ENCODE data around the gene CDON. TPM values are rescaled to one million over a fixed set of nuclear protein-coding genes. Genes with fewer than 3 reads are reported as not detected.

The CDON gene
- polyA plus RNA-seq, 1 of the 3 experiments (the other 2 are of a cell fraction): 3.7 TPM

DNA sequence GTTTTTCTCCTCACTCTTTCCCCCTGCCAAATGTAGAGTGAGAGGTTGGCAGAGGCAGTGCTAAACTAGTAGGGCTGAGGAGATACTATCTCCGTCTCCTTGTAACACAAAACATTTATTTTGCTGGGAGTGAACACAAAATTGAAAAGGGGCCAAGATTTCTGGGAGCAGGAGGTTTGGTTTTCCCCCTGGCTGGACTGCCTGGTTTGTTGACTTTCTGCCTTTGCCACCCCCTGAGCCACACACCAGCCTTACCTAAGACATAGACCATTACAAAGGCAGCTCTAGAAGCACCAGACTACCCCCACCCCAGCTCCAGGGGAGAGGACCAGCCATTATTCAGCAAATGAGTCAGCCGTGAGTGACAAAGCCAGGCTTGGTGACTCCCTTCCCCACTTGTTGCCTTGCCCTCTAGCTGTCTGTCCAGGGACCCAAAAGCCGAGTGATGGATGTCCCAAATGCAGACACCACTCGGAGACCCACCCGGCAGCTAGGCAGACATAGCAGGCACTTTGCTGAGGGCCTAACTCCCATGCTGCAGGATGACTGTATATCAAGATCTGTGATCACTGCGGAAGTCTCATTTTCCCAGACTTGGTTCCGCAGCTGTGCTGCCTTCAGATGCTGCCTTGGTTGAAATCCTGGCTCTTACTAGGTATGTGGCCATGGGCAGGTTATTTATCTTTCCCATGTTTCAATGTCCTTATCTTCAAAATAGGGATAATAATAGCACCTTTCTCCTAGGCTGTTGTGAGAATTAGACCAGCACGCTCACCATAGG lies 17.7 kb upstream of the CDON start:
- WGBS (ENCODE audit: low lambda C conversion rate): 27% methylated on average over 8 of the region's 8 CpGs

DNA sequence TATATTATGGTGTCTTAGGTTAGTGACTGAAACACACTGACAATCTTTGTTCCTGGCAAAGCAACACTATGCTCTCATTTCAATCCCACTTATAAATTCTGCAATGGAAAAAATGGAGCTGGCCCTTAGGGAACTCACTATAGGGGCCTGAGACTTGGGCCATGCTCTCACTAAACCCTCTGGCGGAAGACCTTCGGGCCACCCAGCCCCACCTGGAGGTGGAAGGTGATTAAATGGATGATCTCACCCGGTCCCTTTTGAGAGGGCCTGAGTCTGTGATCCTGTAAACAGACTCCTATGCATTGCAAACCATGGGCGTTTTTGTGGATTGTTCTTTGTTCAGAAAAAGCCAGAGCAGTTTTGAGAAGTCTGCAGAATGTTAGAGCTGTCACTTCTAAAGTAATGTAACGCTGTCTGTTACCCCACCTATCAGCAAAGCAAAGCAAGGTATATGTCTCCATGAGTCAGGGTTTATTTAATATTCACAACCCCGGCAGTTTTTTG lies 17.0 kb upstream of the CDON start:
- POLR2A ChIA-PET: interaction anchor here (1.0 to 3.1 kb wide), 5 partner anchors 17 to 36 kb away, joined by 3 to 27 read pairs (median 7); partner anchors contain the start of gene CDON
- peak; percentile 62 for DNase-seq
- peak overlapping the region; percentile 82; the same call in 1 of the 2 replicates for H2AFZ ChIP-seq (ENCODE audit: low read depth)

More for the DNA sequence above, 17.7 kb upstream of the CDON start:
- peaks cover 7% of the 10 kb centered on the region for H3F3A ChIP-seq (replicated peaks; ENCODE audit: insufficient read depth)
- H3K27me3 ChIP-seq (ENCODE audit: insufficient read depth): no peaks in the 10 kb centered on the region
- H3K4me1 ChIP-seq (ENCODE audit: control insufficient read depth in 1 of 2, insufficient read depth in 2 of 2, low read depth in 1 of 2, low read length in 1 of 2): peaks cover 10 to 53% of the 10 kb centered on the region in 2 experiments; a peak in 3 of 4 replicates
- peak overlapping the region; percentile 20; the same call in 1 of the 2 replicates for H3K4me2 ChIP-seq
- CTCF ChIA-PET: interaction anchor here (1.0 to 3.3 kb wide), 7 partner anchors 17 to 113 kb away, joined by 3 to 16 read pairs (median 4); no protein-coding TSS in a partner anchor
- POLR2A ChIA-PET: interaction anchor here (0.9 to 3.1 kb wide), 6 partner anchors 18 to 35 kb away, joined by 3 to 27 read pairs (median 6); partner anchors contain the start of gene CDON
- no peak overlapping the region for H3K9ac ChIP-seq
- H3K9me2 ChIP-seq: no peaks in the 10 kb centered on the region
- peak overlapping the region; percentile 82; the same call in 1 of the 2 replicates for H2AFZ ChIP-seq (ENCODE audit: low read depth)
- no peaks in the 10 kb centered on the region for H3K36me3 ChIP-seq (replicated peaks in 1 of 2; ENCODE audit: control insufficient read depth in 1 of 2, insufficient read depth in 2 of 2, low read length in 1 of 2)
- DNase-seq: peak; percentile 72
- H3K79me2 ChIP-seq (ENCODE audit: insufficient read depth): no peaks in the 10 kb centered on the region
- H4K20me1 ChIP-seq (ENCODE audit: insufficient read depth): no peaks in the 10 kb centered on the region
- H3K4me3 ChIP-seq (ENCODE audit: low read depth in 2 of 2, low read length in 1 of 2): no peak overlapping the region
- TF ChIP-seq NFIC (IDR thresholded peaks at IDR 0.05; ENCODE audit: borderline replicate concordance) (0 out of 2 replicates have a peak, but pooled peaks have one; percentile 68), EZH2phosphoT487 (IDR thresholded peaks at IDR 0.05; ENCODE audit: borderline replicate concordance, low read depth) (no peak), GATA2 (CRISPR knock-in tag; IDR thresholded peaks at IDR 0.05) (peak; percentile 80), SMC3 (IDR thresholded peaks at IDR 0.05; ENCODE audit: low read depth, low read length) (no peak), EP300 (IDR thresholded peaks at IDR 0.05; ENCODE audit: borderline replicate concordance in 1 of 2, low read depth in 1 of 2, low read length in 1 of 2) (peak in 1 of 2 experiments; percentile 33; a peak in 2 of 4 replicates), FOSL2 (IDR thresholded peaks at IDR 0.05; ENCODE audit: borderline replicate concordance, low read depth) (peak; percentile 38; the same call in 1 of the 2 replicates), CHD2 (IDR thresholded peaks at IDR 0.05; ENCODE audit: low read length, partially characterized antibody) (no peak), TCF12 (IDR thresholded peaks at IDR 0.05) (0 out of 2 replicates have a peak, but pooled peaks have one; percentile 27), RFX5 (IDR thresholded peaks at IDR 0.05; ENCODE audit: low read length) (0 out of 2 replicates have a peak, but pooled peaks have one; percentile 12)
- TF ChIP-seq, protein P1, sequence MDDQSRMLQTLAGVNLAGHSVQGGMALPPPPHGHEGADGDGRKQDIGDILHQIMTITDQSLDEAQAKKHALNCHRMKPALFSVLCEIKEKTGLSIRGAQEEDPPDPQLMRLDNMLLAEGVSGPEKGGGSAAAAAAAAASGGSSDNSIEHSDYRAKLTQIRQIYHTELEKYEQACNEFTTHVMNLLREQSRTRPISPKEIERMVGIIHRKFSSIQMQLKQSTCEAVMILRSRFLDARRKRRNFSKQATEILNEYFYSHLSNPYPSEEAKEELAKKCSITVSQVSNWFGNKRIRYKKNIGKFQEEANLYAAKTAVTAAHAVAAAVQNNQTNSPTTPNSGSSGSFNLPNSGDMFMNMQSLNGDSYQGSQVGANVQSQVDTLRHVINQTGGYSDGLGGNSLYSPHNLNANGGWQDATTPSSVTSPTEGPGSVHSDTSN (IDR thresholded peaks at IDR 0.05): peak; percentile 41; the same call in 1 of the 2 replicates
- peak overlapping the region; percentile 38 to 94 for H3K27ac ChIP-seq (ENCODE audit: low read depth in 2 of 2, low read length in 1 of 2)
- no peaks in the 10 kb centered on the region for H3K9me3 ChIP-seq

More for the DNA sequence above, 17.0 kb upstream of the CDON start:
- no peak overlapping the region for H3K9ac ChIP-seq
- H3K4me3 ChIP-seq (ENCODE audit: low read depth in 2 of 2, low read length in 1 of 2): no peak overlapping the region
- H3K27ac ChIP-seq (ENCODE audit: low read depth in 2 of 2, low read length in 1 of 2): peak overlapping the region; percentile 38 to 94; a peak in 3 of 4 replicates
- no peaks in the 10 kb centered on the region for H3K27me3 ChIP-seq (ENCODE audit: insufficient read depth)
- no peaks in the 10 kb centered on the region for H3K9me3 ChIP-seq
- no peaks in the 10 kb centered on the region for H3K79me2 ChIP-seq (ENCODE audit: insufficient read depth)
- H3K4me2 ChIP-seq: peak overlapping the region; percentile 20; the same call in 1 of the 2 replicates
- H3F3A ChIP-seq (replicated peaks; ENCODE audit: insufficient read depth): peaks cover 7% of the 10 kb centered on the region
- TF ChIP-seq, protein P1 (IDR thresholded peaks at IDR 0.05): no peak
- no peak for TF ChIP-seq GATA2 (CRISPR knock-in tag; IDR thresholded peaks at IDR 0.05)
- no peak for TF ChIP-seq RFX5 (IDR thresholded peaks at IDR 0.05; ENCODE audit: low read length)
- TF ChIP-seq ELF1 (IDR thresholded peaks at IDR 0.05): no peak
- no peak for TF ChIP-seq USF1 (IDR thresholded peaks at IDR 0.05; ENCODE audit: borderline replicate concordance, low read depth)
- TF ChIP-seq RCOR1 (IDR thresholded peaks at IDR 0.05; ENCODE audit: low read length): peak; percentile 28; the same call in 1 of the 2 replicates
- peak; percentile 63; the same call in 1 of the 2 replicates for TF ChIP-seq TCF12 (IDR thresholded peaks at IDR 0.05)
- no peak for TF ChIP-seq EZH2phosphoT487 (IDR thresholded peaks at IDR 0.05; ENCODE audit: borderline replicate concordance, low read depth)
- no peak for TF ChIP-seq CHD2 (IDR thresholded peaks at IDR 0.05; ENCODE audit: low read length, partially characterized antibody)
- peaks cover 10 to 48% of the 10 kb centered on the region in 2 experiments; a peak in 3 of 4 replicates for H3K4me1 ChIP-seq (ENCODE audit: control insufficient read depth in 1 of 2, insufficient read depth in 2 of 2, low read depth in 1 of 2, low read length in 1 of 2)
- WGBS (ENCODE audit: low lambda C conversion rate): 18% methylated on average over 6 of the region's 6 CpGs
- H3K9me2 ChIP-seq: no peaks in the 10 kb centered on the region
- CTCF ChIA-PET: interaction anchor here (0.8 to 3.3 kb wide), 8 partner anchors 18 to 114 kb away, joined by 3 to 16 read pairs (median 4); no protein-coding TSS in a partner anchor
- no peaks in the 10 kb centered on the region for H3K36me3 ChIP-seq (replicated peaks in 1 of 2; ENCODE audit: control insufficient read depth in 1 of 2, insufficient read depth in 2 of 2, low read length in 1 of 2)
- no peaks in the 10 kb centered on the region for H4K20me1 ChIP-seq (ENCODE audit: insufficient read depth)
